ENCODE data around the gene ABCG1.

The ABCG1 gene

GRCh38 chr21:42297377-42297776 lies 78.4 kb downstream of the ABCG1 start:
- H3K9me2 ChIP-seq (ENCODE audit: low read depth, low read length) = no peaks in the 10 kb centered on the region
- no peak overlapping the region for H2AFZ ChIP-seq (ENCODE audit: low read length)
- H3K27me3 ChIP-seq (ENCODE audit: insufficient read depth, low read length) = peaks cover 6% of the 10 kb centered on the region; the same call in 1 of the 2 replicates
- H3K4me1 ChIP-seq (ENCODE audit: insufficient read depth, low read length, severe bottlenecking) = no peaks in the 10 kb centered on the region
- TF ChIP-seq CTCF (IDR thresholded peaks at IDR 0.05; ENCODE audit: low read length) (no peak), EZH2 (IDR thresholded peaks at IDR 0.05; ENCODE audit: borderline replicate concordance, low read length) (no peak)
- H3K4me2 ChIP-seq (ENCODE audit: low read length) = no peak overlapping the region
- H3F3A ChIP-seq (ENCODE audit: insufficient read depth, low read length) = no peaks in the 10 kb centered on the region
- no peak overlapping the region for H3K27ac ChIP-seq (ENCODE audit: low read depth, low read length, poor library complexity, severe bottlenecking)
- no peaks in the 10 kb centered on the region for H3K79me2 ChIP-seq (ENCODE audit: insufficient read depth, low read length)
- no peaks in the 10 kb centered on the region for H4K20me1 ChIP-seq (ENCODE audit: insufficient read depth, low read length)
- H3K36me3 ChIP-seq (ENCODE audit: insufficient read depth, low read length) = no peaks in the 10 kb centered on the region
- no peak overlapping the region for H3K9ac ChIP-seq (ENCODE audit: low read length)
- H3K4me3 ChIP-seq (ENCODE audit: low read depth, low read length, poor library complexity, severe bottlenecking) = no peak overlapping the region
- H3K9me3 ChIP-seq (ENCODE audit: low read length) = no peaks in the 10 kb centered on the region

- no peaks in the 10 kb centered on the region for H3K9me3 ChIP-seq (ENCODE audit: low read length)
- H3K4me2 ChIP-seq (ENCODE audit: low read length) = no peak overlapping the region
- H3K36me3 ChIP-seq (ENCODE audit: insufficient read depth, low read length) = no peaks in the 10 kb centered on the region
- no peak overlapping the region for H3K9ac ChIP-seq (ENCODE audit: low read length)
- no peaks in the 10 kb centered on the region for H3K4me1 ChIP-seq (ENCODE audit: insufficient read depth, low read length, severe bottlenecking)
- H3F3A ChIP-seq (ENCODE audit: insufficient read depth, low read length) = no peaks in the 10 kb centered on the region
- H3K4me3 ChIP-seq (ENCODE audit: low read depth, low read length, poor library complexity, severe bottlenecking) = no peak overlapping the region
- no peaks in the 10 kb centered on the region for H3K79me2 ChIP-seq (ENCODE audit: insufficient read depth, low read length)
- no peaks in the 10 kb centered on the region for H4K20me1 ChIP-seq (ENCODE audit: insufficient read depth, low read length)
- H3K27me3 ChIP-seq (ENCODE audit: insufficient read depth, low read length) = peaks cover 10% of the 10 kb centered on the region; the same call in 1 of the 2 replicates
- H3K9me2 ChIP-seq (ENCODE audit: low read depth, low read length) = no peaks in the 10 kb centered on the region
- TF ChIP-seq EZH2 (IDR thresholded peaks at IDR 0.05; ENCODE audit: borderline replicate concordance, low read length) (no peak), CTCF (IDR thresholded peaks at IDR 0.05; ENCODE audit: low read length) (no peak)
- H2AFZ ChIP-seq (ENCODE audit: low read length) = no peak overlapping the region
- no peak overlapping the region for H3K27ac ChIP-seq (ENCODE audit: low read depth, low read length, poor library complexity, severe bottlenecking)
These were observed 79.3 kb downstream of the ABCG1 start for GRCh38 chr21:42298237-42298636.

GRCh38 chr21:42298657-42299056 lies 79.7 kb downstream of the ABCG1 start:
- Histone ChIP-seq H3K4me2 (ENCODE audit: low read length) (no peak overlapping the region), H3K4me1 (ENCODE audit: insufficient read depth, low read length, severe bottlenecking) (no peaks in the 10 kb centered on the region), H2AFZ (ENCODE audit: low read length) (no peak overlapping the region), H3K4me3 (ENCODE audit: low read depth, low read length, poor library complexity, severe bottlenecking) (no peak overlapping the region), H3K36me3 (ENCODE audit: insufficient read depth, low read length) (no peaks in the 10 kb centered on the region), H3K9me2 (ENCODE audit: low read depth, low read length) (no peaks in the 10 kb centered on the region), H3K79me2 (ENCODE audit: insufficient read depth, low read length) (no peaks in the 10 kb centered on the region), H4K20me1 (ENCODE audit: insufficient read depth, low read length) (no peaks in the 10 kb centered on the region), H3F3A (ENCODE audit: insufficient read depth, low read length) (no peaks in the 10 kb centered on the region), H3K9me3 (ENCODE audit: low read length) (no peaks in the 10 kb centered on the region), H3K27ac (ENCODE audit: low read depth, low read length, poor library complexity, severe bottlenecking) (no peak overlapping the region), H3K27me3 (ENCODE audit: insufficient read depth, low read length) (peaks cover 10% of the 10 kb centered on the region; the same call in 1 of the 2 replicates), H3K9ac (ENCODE audit: low read length) (no peak overlapping the region)
- TF ChIP-seq CTCF (IDR thresholded peaks at IDR 0.05; ENCODE audit: low read length) = no peak
- no peak for TF ChIP-seq EZH2 (IDR thresholded peaks at IDR 0.05; ENCODE audit: borderline replicate concordance, low read length)

Data from OCI-LY1 (cell line).